Brain pericyte (primary cell): ENCODE data around the gene LUC7L3.

Experiments used
- DNase-seq: peaks from one replicate; pipeline ENCODE4 v3.0.0-alpha.2; 2012; ENCODE audit warnings: low read depth, low spot score

Gene LUC7L3

GRCh38 chr17:50749245-50749644 lies 29.8 kb downstream of the LUC7L3 start:
- DNase-seq, result no peak

GRCh38 chr17:50754521-50754920 lies 35.1 kb downstream of the LUC7L3 start:
- no peak for DNase-seq

- no peak for DNase-seq
Observed at GRCh38 chr17:50758524-50758923, 39.1 kb downstream of the LUC7L3 start.

GRCh38 chr17:50758989-50759544 lies 39.7 kb downstream of the LUC7L3 start:
- DNase-seq, result no peak

DNA sequence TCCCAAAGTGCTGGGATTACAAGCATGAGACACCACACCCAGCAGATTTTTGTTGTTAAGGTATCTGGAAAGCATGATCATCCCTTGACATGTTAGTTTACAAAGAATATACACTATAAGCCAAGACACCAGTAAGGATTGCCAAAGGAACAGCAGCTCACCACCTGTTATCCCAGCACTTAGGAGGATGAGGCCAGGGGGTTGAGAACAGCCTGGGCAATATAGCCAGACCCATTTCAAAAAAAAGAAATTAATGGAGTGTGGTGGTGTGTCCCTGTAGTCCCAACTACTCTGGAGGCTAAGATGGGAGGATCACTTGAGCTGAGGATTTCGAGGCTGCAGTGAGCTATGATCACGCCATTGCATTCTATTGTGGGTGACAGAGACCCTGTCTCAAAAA lies 42.8 kb downstream of the LUC7L3 start:
- DNase-seq, result no peak

DNA sequence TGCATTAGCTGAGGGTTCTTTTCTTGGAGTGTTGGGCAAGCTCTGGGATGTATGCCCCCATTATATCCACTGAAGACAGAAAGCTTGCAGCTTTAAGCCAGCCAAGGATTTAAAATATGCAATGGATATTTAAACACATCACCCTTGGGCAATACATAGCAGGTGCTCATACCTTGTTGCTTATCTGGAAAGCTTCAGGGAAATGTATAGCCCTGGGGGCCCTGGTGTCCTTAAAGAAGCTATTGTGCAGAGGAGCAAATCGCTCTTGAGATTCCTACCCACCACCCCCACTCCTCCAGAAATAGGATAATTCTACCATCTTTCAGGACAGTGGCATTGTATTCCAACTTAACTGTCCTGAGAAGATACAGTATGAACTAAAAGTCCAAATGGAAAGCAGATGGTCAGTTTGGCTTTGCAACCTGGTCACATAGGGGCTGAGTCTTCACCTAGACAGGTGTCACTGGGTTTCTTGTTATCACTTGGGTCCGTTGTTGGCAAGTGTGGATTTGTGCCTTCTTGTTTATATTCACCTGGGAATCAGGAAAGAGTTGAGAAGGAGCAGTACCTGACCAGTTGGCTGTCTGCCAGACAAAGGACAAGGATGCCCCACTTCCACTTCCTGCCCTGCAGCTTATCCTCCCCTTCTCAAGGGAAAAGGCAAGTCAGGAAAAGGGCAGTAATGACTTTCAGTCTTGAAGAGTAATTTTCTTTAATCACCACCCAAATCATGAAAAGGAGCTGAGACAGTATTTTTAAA lies 44.5 kb downstream of the LUC7L3 start:
- DNase-seq, result no peak

DNA sequence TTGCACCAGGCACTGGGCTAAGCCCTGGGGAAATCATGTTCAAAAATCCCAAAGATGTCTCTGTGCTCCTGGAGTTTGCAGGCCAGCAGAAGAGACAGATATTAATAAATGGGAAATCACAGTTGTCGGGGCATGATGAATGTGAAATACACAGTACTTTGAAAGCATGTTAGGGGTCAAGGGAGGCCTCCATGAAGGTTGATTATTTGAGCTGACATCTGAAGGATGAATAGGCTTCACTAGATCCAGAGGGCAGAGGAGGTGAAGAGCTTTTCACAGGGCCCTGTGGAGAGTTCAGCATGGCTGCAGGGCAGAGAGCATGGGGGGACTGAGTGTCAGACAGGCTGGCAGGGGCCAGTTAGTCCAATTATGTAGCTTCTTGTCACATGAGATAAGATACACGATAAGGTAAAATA lies 45.3 kb downstream of the LUC7L3 start:
- no peak for DNase-seq

DNA sequence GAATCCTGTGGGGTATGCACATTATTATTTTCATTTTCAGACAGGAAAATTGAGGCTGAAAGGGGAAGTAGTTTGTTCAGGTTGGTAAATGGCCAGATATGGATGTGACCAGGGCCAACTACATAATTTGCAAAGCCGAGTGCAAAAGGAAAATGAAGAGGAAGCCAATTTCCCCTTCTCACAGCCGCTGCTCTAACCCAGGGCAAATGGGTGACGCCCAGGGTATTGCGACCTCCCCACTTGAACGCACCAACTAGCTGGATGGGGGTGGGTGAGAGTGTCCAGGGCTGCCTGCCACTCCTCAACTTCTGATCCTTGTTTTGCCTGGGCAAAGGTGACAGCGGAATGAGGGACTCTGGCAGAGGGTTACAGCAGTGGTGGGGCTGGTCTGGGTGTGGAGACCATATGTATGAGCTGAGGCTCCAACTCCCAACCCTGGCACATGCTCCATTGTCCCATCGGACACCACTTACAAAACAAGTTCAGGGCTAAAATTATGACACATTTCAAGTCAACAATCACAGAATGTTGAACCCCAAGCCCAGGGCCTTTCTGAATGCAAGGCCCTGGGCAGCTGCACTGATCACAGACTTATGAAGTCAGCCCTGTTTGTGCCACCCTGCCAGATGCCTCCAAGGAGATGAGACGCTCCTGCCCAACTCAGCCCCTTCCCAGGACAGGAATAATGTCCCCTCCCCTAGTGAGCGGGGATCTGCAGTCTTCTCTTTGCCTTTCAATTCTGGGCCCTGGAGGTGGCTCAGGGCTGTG lies 46.2 kb downstream of the LUC7L3 start:
- no peak for DNase-seq

DNA sequence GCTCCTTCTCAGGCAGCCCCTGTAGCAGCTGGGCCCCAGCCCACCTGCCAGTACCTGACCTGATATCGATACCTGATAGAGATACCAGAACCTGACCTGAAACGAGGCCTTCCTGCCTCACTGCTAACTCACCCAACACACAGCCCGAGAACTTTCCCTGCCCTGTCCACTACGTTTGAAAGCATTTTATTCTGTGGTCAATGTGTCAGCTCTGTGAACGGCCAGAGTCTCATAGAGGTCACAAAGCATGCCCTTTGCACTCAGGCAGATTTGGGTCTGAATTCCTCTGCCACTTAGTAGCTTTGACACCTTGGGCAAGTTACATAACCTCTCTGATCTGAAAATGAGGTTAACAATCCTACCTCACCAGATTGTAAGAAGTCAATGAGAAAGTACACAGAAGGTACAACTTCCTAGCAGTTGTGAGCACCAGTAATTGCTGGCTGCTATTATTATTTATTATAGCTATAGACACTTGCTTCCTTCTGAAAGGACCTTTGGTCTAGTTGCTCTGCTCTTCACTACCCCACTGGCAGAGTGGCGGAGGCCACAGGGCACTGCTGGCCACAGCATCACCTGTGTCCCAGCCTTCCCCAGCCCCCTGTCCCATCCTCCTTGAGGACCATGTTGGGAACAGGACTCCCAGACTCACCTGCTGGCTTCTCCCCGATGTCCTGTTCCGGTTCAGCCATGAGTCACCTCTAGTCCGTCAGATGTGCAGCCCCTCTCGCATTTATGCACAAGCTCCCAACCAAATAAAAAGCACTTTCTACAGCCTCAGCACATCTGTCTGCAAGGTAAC lies 47.0 kb downstream of the LUC7L3 start:
- DNase-seq, result no peak

DNA sequence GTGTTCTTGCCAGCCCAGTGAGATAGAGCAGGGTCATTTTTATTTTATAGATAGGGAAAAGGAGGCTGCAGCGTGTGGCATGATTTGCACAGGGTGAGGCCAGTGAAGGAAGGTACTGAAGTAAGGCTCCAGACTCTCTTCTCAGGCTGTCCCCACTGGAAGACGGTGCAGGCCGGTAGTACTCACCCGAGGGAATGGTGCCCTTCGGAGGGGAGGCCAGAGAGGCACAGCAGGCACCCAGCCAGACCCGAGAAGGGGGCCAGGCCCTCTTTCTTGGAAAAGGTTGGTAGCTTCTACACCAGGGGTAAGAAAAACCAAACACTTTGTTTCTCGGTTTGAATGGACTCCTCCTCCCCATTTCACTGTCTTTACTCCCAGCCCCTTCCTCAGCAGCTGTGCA lies 47.6 kb downstream of the LUC7L3 start:
- no peak for DNase-seq

- no peak for DNase-seq
Observed at GRCh38 chr17:50767446-50767845, 48.0 kb downstream of the LUC7L3 start, which contains the start of gene ANKRD40CL. TSS of gene ANKRD40CL (minus strand) at chr17:50767518. CDS start at chr17:50766913, 605 bp downstream.

GRCh38 chr17:50768346-50768761 lies 49.0 kb downstream of the LUC7L3 start:
- DNase-seq, result no peak

GRCh38 chr17:50769884-50770283 lies 50.5 kb downstream of the LUC7L3 start:
- no peak for DNase-seq

DNA sequence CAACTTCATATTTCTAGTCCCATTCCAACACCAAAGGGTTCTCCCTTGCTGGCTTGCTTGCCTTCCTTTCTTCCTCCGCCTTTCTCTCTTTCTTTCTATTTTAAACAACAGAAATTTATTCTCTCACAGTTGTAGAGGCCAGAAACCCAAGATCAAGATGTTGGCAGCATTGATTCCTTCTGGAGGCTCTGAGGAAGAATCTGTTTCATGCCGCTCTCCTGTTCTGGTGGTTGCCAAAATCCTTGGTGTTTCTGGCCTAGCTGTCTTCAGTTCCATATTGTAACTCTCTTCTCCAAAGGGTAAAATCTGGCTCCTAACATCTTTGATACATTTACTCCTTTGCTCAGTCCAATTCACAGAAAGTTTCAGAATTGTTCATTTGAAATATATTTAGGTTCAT lies 50.9 kb downstream of the LUC7L3 start:
- no peak for DNase-seq

GRCh38 chr17:50771991-50772785 lies 52.8 kb downstream of the LUC7L3 start:
- DNase-seq, result no peak

GRCh38 chr17:50774225-50774803 lies 54.9 kb downstream of the LUC7L3 start:
- DNase-seq, result no peak

- no peak for DNase-seq
Observed at GRCh38 chr17:50775926-50776325, 56.5 kb downstream of the LUC7L3 start.

DNA sequence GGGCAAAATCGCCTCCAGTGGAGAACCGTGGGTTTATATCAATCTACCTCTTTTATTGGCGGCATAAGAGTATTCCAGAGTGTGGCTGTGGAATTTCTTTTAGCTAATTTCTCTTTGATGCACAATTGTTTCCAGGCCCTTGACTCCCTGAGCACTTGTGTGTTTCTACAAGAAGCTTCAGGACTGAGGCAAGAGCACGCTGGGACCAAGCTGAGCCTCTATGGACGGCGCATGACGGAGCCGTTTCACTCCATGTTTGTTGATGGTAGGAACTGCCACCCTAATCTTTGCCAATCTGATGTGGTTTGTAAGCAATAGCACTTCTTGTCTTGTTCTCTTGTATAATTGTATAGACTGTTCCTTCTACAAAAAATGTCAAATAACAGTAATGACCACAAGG lies 59.1 kb downstream of the LUC7L3 start:
- no peak for DNase-seq

- no peak for DNase-seq
Observed at GRCh38 chr17:50778988-50779387, 59.6 kb downstream of the LUC7L3 start.

DNA sequence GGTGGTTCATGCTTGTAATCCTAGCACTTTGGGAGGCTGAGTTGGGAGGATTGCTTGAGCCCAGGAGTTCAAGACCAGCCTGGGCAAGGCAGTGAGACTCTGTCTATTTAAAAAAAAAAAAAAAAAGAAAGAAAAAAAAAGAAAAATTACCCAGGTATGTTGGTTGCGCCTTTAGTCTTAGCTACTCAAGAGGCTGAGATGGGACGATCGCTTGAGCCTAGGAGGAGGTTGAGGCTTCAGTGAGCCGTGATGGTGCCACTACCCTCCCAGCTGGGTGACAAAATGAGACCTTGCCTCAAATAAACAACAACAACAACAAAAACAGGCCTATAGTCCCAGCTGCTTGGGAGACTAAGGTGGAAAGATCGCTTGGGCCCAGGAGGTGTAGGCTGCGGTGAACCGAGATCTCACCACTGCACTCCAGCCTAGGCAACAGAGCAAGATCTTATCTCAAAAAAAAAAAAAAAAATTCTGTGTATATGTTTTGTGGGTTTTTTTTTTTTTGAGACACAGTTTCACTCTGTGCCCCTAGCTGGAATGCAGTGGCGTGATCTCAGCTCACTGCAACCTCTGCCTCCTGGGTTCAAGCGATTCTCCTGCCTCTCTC lies 60.4 kb downstream of the LUC7L3 start:
- no peak for DNase-seq
